HepG2 (cell line): Measurements from ENCODE around the gene NBPF1. TPM values are rescaled to one million over a fixed set of nuclear protein-coding genes. Genes with fewer than 3 reads are reported as not detected.

Experiments
- HNF4G ChIP-seq, 2 experiments: sonication (generic) in 1 of 2; formaldehyde crosslinking in 1 of 2; IDR thresholded peaks; 2 replicates each; pipeline versions ENCODE4 v1.4.0 to v1.6.1; 2011 to 2020; ENCODE audit warnings: borderline replicate concordance in 2 of 2, low read depth in 2 of 2, mild to moderate bottlenecking in 2 of 2, low read length in 1 of 2, missing genetic modification reagents in 1 of 2, moderate library complexity in 1 of 2
- KLF6 ChIP-seq: IDR thresholded peaks from 2 replicates; pipeline ENCODE4 v1.8.0; 2016; ENCODE audit warnings: missing biosample characterization, missing genetic modification reagents
- RFX3 ChIP-seq: IDR thresholded peaks from 2 replicates; pipeline ENCODE4 v1.6.1; 2016; ENCODE audit warnings: missing biosample characterization, missing genetic modification reagents
- SNAPC2 ChIP-seq: sonication (generic); formaldehyde crosslinking; IDR thresholded peaks from 2 replicates; pipeline ENCODE4 v1.8.1; 2022; ENCODE audit warnings: mild to moderate bottlenecking, missing genetic modification reagents
- SP4 ChIP-seq: sonication (generic); formaldehyde crosslinking; IDR thresholded peaks from 2 replicates; pipeline ENCODE4 v1.8.1; 2023; ENCODE audit warnings: mild to moderate bottlenecking, missing genetic modification reagents
- XRCC5 ChIP-seq: fragments of 200-400 bp; formaldehyde crosslinking; optimal IDR thresholded peaks from 2 replicates; pipeline ENCODE3; 2017; ENCODE audit warnings: mild to moderate bottlenecking, low read length
- ZBTB1 ChIP-seq: sonication (generic); formaldehyde crosslinking; IDR thresholded peaks from 2 replicates; pipeline ENCODE4 v1.4.0; 2020; ENCODE audit warnings: missing genetic modification reagents, borderline replicate concordance
- ZIK1 ChIP-seq: sonication (generic); formaldehyde crosslinking; IDR thresholded peaks from 2 replicates; pipeline ENCODE4 v1.5.0; 2020; ENCODE audit warnings: mild to moderate bottlenecking, low read depth, missing genetic modification reagents, borderline replicate concordance
- ZNF333 ChIP-seq: sonication (generic); formaldehyde crosslinking; IDR thresholded peaks from 2 replicates; pipeline ENCODE4 v1.4.0; 2020; ENCODE audit warnings: mild to moderate bottlenecking, missing genetic modification reagents, borderline replicate concordance
- ZNF33A ChIP-seq: sonication (generic); formaldehyde crosslinking; IDR thresholded peaks from 2 replicates; pipeline ENCODE4 v1.5.1; 2020; ENCODE audit warnings: missing genetic modification reagents, mild to moderate bottlenecking, moderate library complexity, borderline replicate concordance
- ZNF605 ChIP-seq: sonication (generic); formaldehyde crosslinking; IDR thresholded peaks from 2 replicates; pipeline ENCODE4 v1.8.0; 2022; ENCODE audit warnings: mild to moderate bottlenecking, missing genetic modification reagents
- ZSCAN20 ChIP-seq: sonication (generic); formaldehyde crosslinking; IDR thresholded peaks from 2 replicates; pipeline ENCODE4 v1.4.0; 2020; ENCODE audit warnings: missing genetic modification reagents, mild to moderate bottlenecking, borderline replicate concordance
- polyA plus RNA-seq, 8 experiments: library from polyadenylated mRNA; depleted of rRNA in 3 of 8; stranded (reverse) in 7 of 8; unstranded in 1 of 8; fragments of >200 nt; fragmentation: Illumina TruSeq in 4 of 8; extraction: Trizol in 4 of 8; gene quantifications; 2 replicates each; pipeline versions ENCODE4 v1.2.1 to v1.2.3, GENCODE V29; 2011 to 2016; ENCODE audit warnings: low read depth in 4 of 8, missing spikeins in 1 of 8, mixed read lengths in 1 of 8; ENCODE audit not compliant: insufficient read depth in 1 of 8
- total RNA-seq, 5 experiments: library from RNA; depleted of rRNA; stranded (reverse); fragments of >200 nt; fragmentation: Illumina TruSeq; extraction: Trizol; gene quantifications; 2 replicates each; pipeline ENCODE4 v1.2.3, GENCODE V29; 2016; ENCODE audit warnings: low read depth in 1 of 5
- TF ChIP-seq, protein P1 (sequence below): sonication (generic); formaldehyde crosslinking; IDR thresholded peaks from 2 replicates; pipeline ENCODE4 v1.4.0; 2020; ENCODE audit warnings: missing genetic modification reagents, borderline replicate concordance
- TF ChIP-seq, protein P2 (sequence below): sonication (generic); formaldehyde crosslinking; IDR thresholded peaks from 2 replicates; pipeline ENCODE4 v1.4.0; 2020; ENCODE audit warnings: missing genetic modification reagents
- TF ChIP-seq, protein P3 (sequence below): sonication (generic); formaldehyde crosslinking; IDR thresholded peaks from 2 replicates; pipeline ENCODE4 v1.4.0; 2020; ENCODE audit warnings: missing genetic modification reagents, borderline replicate concordance
- TF ChIP-seq, protein P4 (sequence below): IDR thresholded peaks from 2 replicates; pipeline ENCODE4 v1.6.1; 2018; ENCODE audit warnings: missing genetic modification reagents
- TF ChIP-seq, protein P5 (sequence below): sonication (generic); formaldehyde crosslinking; IDR thresholded peaks from 2 replicates; pipeline ENCODE4 v1.5.0; 2020; ENCODE audit warnings: mild to moderate bottlenecking, low read depth, missing genetic modification reagents, borderline replicate concordance

The NBPF1 gene
- total and polyA plus RNA-seq, 2 of the 13 experiments (the other 11 are each of a cell fraction or from before 2014, with no cell fraction given) = 30.3 to 35.6 TPM

DNA sequence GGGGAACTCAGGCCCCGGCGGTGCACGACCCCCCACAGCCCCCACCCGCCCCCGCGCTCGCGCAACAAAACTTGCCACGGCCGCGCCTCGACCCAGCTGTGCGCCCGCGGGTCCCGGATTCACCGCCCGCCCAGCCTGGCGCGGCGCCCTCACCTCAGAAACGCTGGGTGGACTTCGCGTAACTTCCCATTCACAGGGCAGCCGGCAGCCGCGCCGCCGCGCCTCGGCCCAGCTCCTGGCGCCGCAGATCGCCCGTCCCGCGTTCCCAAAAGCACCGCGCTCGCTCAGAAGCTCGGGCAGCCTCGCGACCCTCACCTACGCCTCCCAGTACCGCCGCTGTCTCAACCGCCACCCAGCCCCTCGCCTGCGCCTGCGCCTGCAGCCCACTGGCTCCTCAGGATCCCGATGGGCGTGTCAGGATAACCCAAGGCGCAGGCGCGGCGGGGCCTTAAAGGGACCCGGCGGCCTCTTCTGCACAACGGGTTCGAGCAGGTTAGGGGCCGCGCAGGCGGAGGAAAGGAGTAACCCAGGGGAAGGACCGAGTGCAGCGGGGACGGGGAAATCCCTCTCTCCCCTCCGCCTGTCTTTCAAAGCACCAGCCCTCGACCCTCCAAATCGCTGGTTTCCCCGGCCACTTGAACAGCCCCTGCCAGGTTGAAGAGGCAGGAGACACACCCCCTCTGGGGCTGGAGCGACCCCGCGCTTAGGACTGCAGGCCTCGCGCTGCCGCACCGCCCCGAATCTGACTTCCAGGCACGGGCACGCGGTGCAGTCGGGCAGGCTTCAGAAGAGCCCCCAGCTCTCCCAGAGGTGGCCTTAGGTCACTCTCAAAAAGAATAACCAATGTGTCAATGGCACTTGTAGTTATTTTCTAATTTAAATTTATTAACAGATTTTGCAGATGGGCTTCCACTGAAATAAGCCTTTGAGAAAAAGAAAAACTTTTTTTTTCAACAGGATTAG is at the start of gene NBPF1 (continued):
- TF ChIP-seq ZBTB1 (CRISPR knock-in tag) (peak; percentile 67; the same call in 1 of the 2 replicates), ZNF33A (no peak), KLF6 (CRISPR knock-in tag) (peak; percentile 95), XRCC5 (peak; percentile 97), ZIK1 (peak; percentile 99; the same call in 1 of the 2 replicates), SNAPC2 (CRISPR knock-in tag) (peak; percentile 99), ZNF605 (CRISPR knock-in tag) (peak; percentile 100), HNF4G (IDR thresholded peaks at IDR 0.05; ENCODE audit: borderline replicate concordance, low read depth, low read length) (no peak), HNF4G (CRISPR knock-in tag; IDR thresholded peaks at IDR 0.05; ENCODE audit: borderline replicate concordance, low read depth) (peak; percentile 95), SP4 (CRISPR knock-in tag) (no peak), ZNF333 (peak; percentile 99), RFX3 (CRISPR knock-in tag) (0 out of 2 replicates have a peak, but pooled peaks have one; percentile 7), ZSCAN20 (peak; percentile 95)
- TF ChIP-seq, protein P1, sequence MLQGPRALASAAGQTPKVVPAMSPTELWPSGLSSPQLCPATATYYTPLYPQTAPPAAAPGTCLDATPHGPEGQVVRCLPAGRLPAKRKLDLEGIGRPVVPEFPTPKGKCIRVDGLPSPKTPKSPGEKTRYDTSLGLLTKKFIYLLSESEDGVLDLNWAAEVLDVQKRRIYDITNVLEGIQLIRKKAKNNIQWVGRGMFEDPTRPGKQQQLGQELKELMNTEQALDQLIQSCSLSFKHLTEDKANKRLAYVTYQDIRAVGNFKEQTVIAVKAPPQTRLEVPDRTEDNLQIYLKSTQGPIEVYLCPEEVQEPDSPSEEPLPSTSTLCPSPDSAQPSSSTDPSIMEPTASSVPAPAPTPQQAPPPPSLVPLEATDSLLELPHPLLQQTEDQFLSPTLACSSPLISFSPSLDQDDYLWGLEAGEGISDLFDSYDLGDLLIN (CRISPR knock-in tag) = peak; percentile 92; the same call in 1 of the 2 replicates
- TF ChIP-seq, protein P2, sequence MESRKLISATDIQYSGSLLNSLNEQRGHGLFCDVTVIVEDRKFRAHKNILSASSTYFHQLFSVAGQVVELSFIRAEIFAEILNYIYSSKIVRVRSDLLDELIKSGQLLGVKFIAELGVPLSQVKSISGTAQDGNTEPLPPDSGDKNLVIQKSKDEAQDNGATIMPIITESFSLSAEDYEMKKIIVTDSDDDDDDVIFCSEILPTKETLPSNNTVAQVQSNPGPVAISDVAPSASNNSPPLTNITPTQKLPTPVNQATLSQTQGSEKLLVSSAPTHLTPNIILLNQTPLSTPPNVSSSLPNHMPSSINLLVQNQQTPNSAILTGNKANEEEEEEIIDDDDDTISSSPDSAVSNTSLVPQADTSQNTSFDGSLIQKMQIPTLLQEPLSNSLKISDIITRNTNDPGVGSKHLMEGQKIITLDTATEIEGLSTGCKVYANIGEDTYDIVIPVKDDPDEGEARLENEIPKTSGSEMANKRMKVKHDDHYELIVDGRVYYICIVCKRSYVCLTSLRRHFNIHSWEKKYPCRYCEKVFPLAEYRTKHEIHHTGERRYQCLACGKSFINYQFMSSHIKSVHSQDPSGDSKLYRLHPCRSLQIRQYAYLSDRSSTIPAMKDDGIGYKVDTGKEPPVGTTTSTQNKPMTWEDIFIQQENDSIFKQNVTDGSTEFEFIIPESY (CRISPR knock-in tag) = peak; percentile 59; the same call in 1 of the 2 replicates
- TF ChIP-seq, protein P3, sequence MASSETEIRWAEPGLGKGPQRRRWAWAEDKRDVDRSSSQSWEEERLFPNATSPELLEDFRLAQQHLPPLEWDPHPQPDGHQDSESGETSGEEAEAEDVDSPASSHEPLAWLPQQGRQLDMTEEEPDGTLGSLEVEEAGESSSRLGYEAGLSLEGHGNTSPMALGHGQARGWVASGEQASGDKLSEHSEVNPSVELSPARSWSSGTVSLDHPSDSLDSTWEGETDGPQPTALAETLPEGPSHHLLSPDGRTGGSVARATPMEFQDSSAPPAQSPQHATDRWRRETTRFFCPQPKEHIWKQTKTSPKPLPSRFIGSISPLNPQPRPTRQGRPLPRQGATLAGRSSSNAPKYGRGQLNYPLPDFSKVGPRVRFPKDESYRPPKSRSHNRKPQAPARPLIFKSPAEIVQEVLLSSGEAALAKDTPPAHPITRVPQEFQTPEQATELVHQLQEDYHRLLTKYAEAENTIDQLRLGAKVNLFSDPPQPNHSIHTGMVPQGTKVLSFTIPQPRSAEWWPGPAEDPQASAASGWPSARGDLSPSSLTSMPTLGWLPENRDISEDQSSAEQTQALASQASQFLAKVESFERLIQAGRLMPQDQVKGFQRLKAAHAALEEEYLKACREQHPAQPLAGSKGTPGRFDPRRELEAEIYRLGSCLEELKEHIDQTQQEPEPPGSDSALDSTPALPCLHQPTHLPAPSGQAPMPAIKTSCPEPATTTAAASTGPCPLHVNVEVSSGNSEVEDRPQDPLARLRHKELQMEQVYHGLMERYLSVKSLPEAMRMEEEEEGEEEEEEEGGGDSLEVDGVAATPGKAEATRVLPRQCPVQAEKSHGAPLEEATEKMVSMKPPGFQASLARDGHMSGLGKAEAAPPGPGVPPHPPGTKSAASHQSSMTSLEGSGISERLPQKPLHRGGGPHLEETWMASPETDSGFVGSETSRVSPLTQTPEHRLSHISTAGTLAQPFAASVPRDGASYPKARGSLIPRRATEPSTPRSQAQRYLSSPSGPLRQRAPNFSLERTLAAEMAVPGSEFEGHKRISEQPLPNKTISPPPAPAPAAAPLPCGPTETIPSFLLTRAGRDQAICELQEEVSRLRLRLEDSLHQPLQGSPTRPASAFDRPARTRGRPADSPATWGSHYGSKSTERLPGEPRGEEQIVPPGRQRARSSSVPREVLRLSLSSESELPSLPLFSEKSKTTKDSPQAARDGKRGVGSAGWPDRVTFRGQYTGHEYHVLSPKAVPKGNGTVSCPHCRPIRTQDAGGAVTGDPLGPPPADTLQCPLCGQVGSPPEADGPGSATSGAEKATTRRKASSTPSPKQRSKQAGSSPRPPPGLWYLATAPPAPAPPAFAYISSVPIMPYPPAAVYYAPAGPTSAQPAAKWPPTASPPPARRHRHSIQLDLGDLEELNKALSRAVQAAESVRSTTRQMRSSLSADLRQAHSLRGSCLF (CRISPR knock-in tag) = peak; percentile 85
- TF ChIP-seq, protein P4, sequence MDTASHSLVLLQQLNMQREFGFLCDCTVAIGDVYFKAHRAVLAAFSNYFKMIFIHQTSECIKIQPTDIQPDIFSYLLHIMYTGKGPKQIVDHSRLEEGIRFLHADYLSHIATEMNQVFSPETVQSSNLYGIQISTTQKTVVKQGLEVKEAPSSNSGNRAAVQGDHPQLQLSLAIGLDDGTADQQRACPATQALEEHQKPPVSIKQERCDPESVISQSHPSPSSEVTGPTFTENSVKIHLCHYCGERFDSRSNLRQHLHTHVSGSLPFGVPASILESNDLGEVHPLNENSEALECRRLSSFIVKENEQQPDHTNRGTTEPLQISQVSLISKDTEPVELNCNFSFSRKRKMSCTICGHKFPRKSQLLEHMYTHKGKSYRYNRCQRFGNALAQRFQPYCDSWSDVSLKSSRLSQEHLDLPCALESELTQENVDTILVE (CRISPR knock-in tag) = peak; percentile 94
- TF ChIP-seq, protein P5, sequence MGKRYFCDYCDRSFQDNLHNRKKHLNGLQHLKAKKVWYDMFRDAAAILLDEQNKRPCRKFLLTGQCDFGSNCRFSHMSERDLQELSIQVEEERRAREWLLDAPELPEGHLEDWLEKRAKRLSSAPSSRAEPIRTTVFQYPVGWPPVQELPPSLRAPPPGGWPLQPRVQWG (CRISPR knock-in tag) = no peak
